ENCODE measurements around the gene SELENOW.

Gene SELENOW

GRCh38 chr19:47820410-47820809, 41.9 kb downstream of the SELENOW start:
- no peak for DNase-seq (ENCODE audit: low read depth in 3 of 3)

- DNase-seq (ENCODE audit: low read depth in 3 of 3) = no peak
Observed at GRCh38 chr19:47821460-47822020, 43.0 kb downstream of the SELENOW start, which contains the start of gene CRX. Gene CRX, plus strand, starts transcription at chr19:47821937. Its CDS starts 12,507 bp downstream, at chr19:47834444.

- no peak for DNase-seq (ENCODE audit: low read depth in 3 of 3)
Observed at GRCh38 chr19:47824396-47824795, 45.9 kb downstream of the SELENOW start.

GRCh38 chr19:47826800-47827199, 48.3 kb downstream of the SELENOW start:
- DNase-seq (ENCODE audit: low read depth in 3 of 3) = no peak

- DNase-seq (ENCODE audit: low read depth in 3 of 3) = no peak
Observed at GRCh38 chr19:47832723-47833122, 54.2 kb downstream of the SELENOW start.

All from stimulated activated CD4-positive, alpha-beta T cell treated with anti-CD3 and anti-CD28 coated beads, TNF-alpha, amount 100 ng/mL, for 48 hours (primary cell).